Limb (tissue), 2 donors: ENCODE measurements around the gene LSP1.
"Not testable (repeated sequence)": the region's sequence is repeated elsewhere in the genome, so short reads cannot be mapped to it uniquely, and the experiment has no call there.

Experiments
- DNase-seq, 2 donors: peaks; one replicate each; pipeline ENCODE4 v3.0.0-alpha.2; 2016; ENCODE audit errors: extremely low spot score in 2 of 2

Gene LSP1

GRCh38 chr11:1852877-1853276 lies at the start of gene LSP1:
LSP1 (plus strand) TSS chr11:1853084; CDS start chr11:1853145, 61 bp downstream.
- no peak for DNase-seq

- no peak for DNase-seq
Observed at GRCh38 chr11:1803246-1803645, 49.6 kb upstream of the LSP1 start.

GRCh38 chr11:1803835-1804519 lies 48.9 kb upstream of the LSP1 start:
- DNase-seq = not testable (repeated sequence)

GRCh38 chr11:1805525-1805924 lies 47.4 kb upstream of the LSP1 start:
- no peak for DNase-seq

GRCh38 chr11:1807264-1807995 lies 45.5 kb upstream of the LSP1 start:
- DNase-seq = no peak

GRCh38 chr11:1810761-1811160 lies 42.1 kb upstream of the LSP1 start:
- DNase-seq = no peak

GRCh38 chr11:1812274-1812673 lies 40.6 kb upstream of the LSP1 start:
- no peak for DNase-seq

- no peak for DNase-seq
Observed at GRCh38 chr11:1812801-1813200, 40.1 kb upstream of the LSP1 start.

GRCh38 chr11:1813356-1813755 lies 39.5 kb upstream of the LSP1 start:
- DNase-seq = not testable (repeated sequence)

GRCh38 chr11:1814691-1815090 lies 38.2 kb upstream of the LSP1 start:
- DNase-seq = no peak

GRCh38 chr11:1815311-1815710 lies 37.6 kb upstream of the LSP1 start:
- DNase-seq = no peak

- DNase-seq = no peak
Observed at GRCh38 chr11:1815751-1816150, 37.1 kb upstream of the LSP1 start.

- DNase-seq = no peak
Observed at GRCh38 chr11:1817000-1817399, 35.9 kb upstream of the LSP1 start.

- no peak for DNase-seq
Observed at GRCh38 chr11:1817511-1817910, 35.4 kb upstream of the LSP1 start.

GRCh38 chr11:1819074-1819473 lies 33.8 kb upstream of the LSP1 start:
- no peak for DNase-seq

GRCh38 chr11:1820463-1821325 lies 32.2 kb upstream of the LSP1 start:
- no peak for DNase-seq

- no peak for DNase-seq
Observed at GRCh38 chr11:1821562-1821961, 31.3 kb upstream of the LSP1 start.

- DNase-seq = no peak
Observed at GRCh38 chr11:1822648-1823375, 30.1 kb upstream of the LSP1 start.

- DNase-seq = no peak
Observed at GRCh38 chr11:1823376-1824220, 29.3 kb upstream of the LSP1 start.

GRCh38 chr11:1824221-1825038 lies 28.5 kb upstream of the LSP1 start:
- no peak for DNase-seq
